Measurements from ENCODE around the gene GABBR2. TPM values are rescaled to one million over a fixed set of nuclear protein-coding genes. Genes with fewer than 3 reads are reported as not detected.
"Not testable (repeated sequence)": the region's sequence is repeated elsewhere in the genome, so short reads cannot be mapped to it uniquely, and the experiment has no call there.

The GABBR2 gene
- total RNA-seq, 4 donors from 2014 or later, result 0.17 to 0.26 TPM; not detected in 2

DNA sequence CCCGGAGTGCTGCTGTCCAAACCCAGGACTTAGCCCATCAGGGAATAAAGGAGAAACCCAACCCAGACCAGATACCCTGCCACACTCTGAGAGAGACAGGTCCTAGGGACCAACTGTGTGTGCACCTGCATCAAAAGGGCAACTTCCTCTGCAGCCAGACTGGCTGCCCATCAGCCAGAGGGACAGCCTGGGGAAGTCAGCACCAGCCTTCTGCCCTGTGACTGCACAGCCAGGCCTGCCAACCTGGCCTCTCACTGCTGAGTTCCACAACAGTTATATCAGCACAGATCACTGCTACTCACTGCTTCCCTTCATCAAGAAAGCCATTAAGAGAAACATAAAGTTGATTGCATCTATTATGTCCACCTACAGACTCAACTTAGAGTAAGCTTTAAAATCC, 18.0 kb downstream of the GABBR2 start:
- Histone ChIP-seq H3K9me3 (no peaks in the 10 kb centered on the region), H3K4me3 (no peak overlapping the region), H3K27me3 (peaks cover 0 to 16% (median 0%) of the 10 kb centered on the region in 4 donors), H3K36me3 (no peaks in the 10 kb centered on the region), H3K27ac (replicated peaks in 1 of 4) (no peak overlapping the region), H3K4me1 (no peaks in the 10 kb centered on the region)
- TF ChIP-seq POLR2A (IDR thresholded peaks at IDR 0.05; ENCODE audit: low read depth) (no peak), EP300 (IDR thresholded peaks at IDR 0.05) (no peak), CTCF (IDR thresholded peaks at IDR 0.05) (no peak), POLR2AphosphoS5 (IDR thresholded peaks at IDR 0.05) (no peak)
- intact Hi-C loops (cut with DNase I), result no loop called here
- no peak for DNase-seq (ENCODE audit: extremely low spot score)
- WGBS, result 75% methylated on average over 1 of the region's 1 CpG

- no peak for DNase-seq (ENCODE audit: extremely low spot score)
These were observed 19.8 kb downstream of the GABBR2 start for GRCh38 chr9:98688710-98689495.

GRCh38 chr9:98687911-98688310, 20.8 kb downstream of the GABBR2 start:
- H3K9me3 ChIP-seq, result no peaks in the 10 kb centered on the region
- no peak for TF ChIP-seq POLR2AphosphoS5 (IDR thresholded peaks at IDR 0.05)
- no peak for TF ChIP-seq POLR2A (IDR thresholded peaks at IDR 0.05; ENCODE audit: low read depth)
- no peak for TF ChIP-seq CTCF (IDR thresholded peaks at IDR 0.05)
- TF ChIP-seq EP300 (IDR thresholded peaks at IDR 0.05), result no peak
- no peaks in the 10 kb centered on the region for H3K36me3 ChIP-seq
- intact Hi-C loops (cut with DNase I), result no loop called here
- H3K4me1 ChIP-seq, result no peaks in the 10 kb centered on the region
- 100% methylated on average over 1 of the region's 1 CpG for WGBS
- no peak overlapping the region for H3K4me3 ChIP-seq
- no peaks in the 10 kb centered on the region for H3K27me3 ChIP-seq
- DNase-seq (ENCODE audit: extremely low spot score), result no peak
- no peak overlapping the region for H3K27ac ChIP-seq (replicated peaks in 1 of 4)

More at GRCh38 chr9:98688710-98689495, 19.8 kb downstream of the GABBR2 start:
- peaks cover 0 to 5% (median 0%) of the 10 kb centered on the region in 4 donors for H3K27me3 ChIP-seq
- H3K4me1 ChIP-seq, result no peaks in the 10 kb centered on the region
- no peak overlapping the region for H3K27ac ChIP-seq (replicated peaks in 1 of 4)
- intact Hi-C loops (cut with DNase I), result no loop called here
- TF ChIP-seq POLR2A (IDR thresholded peaks at IDR 0.05; ENCODE audit: low read depth), result no peak
- TF ChIP-seq EP300 (IDR thresholded peaks at IDR 0.05), result no peak
- no peaks in the 10 kb centered on the region for H3K36me3 ChIP-seq
- no peak overlapping the region for H3K4me3 ChIP-seq
- WGBS, result 89% methylated on average over 7 of the region's 7 CpGs
- H3K9me3 ChIP-seq, result no peaks in the 10 kb centered on the region

DNA sequence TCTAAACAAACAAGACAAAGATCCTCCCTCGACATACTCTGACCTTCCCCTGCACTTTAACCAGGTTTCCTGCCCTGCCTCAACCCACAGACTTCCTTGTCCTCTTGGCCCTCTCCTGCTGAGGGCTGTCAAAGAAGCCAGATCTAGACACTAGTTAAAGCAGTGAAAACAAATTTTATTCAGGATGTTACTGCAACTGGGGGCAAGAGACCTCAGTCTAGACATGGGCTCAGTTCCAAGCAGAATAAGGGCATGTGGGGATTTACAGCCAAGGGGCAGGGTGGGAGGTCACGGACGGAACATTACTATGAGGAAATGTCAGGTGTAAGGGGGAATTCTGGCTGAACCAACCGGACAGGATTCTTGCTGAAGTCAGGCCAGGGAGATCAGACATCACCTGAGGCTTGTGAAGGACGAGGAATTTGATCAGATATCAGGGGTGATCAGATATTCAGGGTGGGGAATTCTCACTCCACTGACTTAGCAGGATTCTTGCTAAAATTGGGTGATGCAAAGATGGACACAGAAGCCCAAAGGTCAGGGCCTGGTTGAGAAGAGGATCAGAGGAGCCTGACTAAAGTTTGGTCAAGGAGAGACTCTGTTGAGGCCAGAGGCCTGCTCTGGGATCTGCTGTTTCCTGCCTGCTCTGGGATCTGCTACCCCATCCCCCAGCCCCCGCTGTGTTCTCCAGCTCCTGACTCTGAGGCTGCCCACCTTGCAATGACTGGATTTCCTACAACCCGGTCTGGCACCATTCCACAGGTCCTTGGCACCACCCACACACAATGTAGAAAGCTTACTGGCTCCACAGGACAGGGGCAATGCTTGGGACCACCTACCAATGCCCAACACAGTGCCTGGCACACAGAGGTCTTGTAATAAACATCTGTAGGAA, 21.5 kb downstream of the GABBR2 start:
- Histone ChIP-seq H3K4me3 (no peak overlapping the region), H3K9me3 (no peaks in the 10 kb centered on the region), H3K36me3 (no peaks in the 10 kb centered on the region), H3K27me3 (no peaks in the 10 kb centered on the region), H3K4me1 (no peaks in the 10 kb centered on the region), H3K27ac (replicated peaks in 1 of 4) (no peak overlapping the region)
- TF ChIP-seq POLR2A (IDR thresholded peaks at IDR 0.05; ENCODE audit: low read depth), result no peak
- no peak for TF ChIP-seq CTCF (IDR thresholded peaks at IDR 0.05)
- TF ChIP-seq EP300 (IDR thresholded peaks at IDR 0.05), result no peak
- TF ChIP-seq POLR2AphosphoS5 (IDR thresholded peaks at IDR 0.05), result no peak
- intact Hi-C loops (cut with DNase I), result no loop called here
- WGBS, result 67% methylated on average over 6 of the region's 7 CpGs
- DNase-seq (ENCODE audit: extremely low spot score), result no peak

- H3K27me3 ChIP-seq; DNase-seq (ENCODE audit: extremely low spot score); H3K27ac ChIP-seq (replicated peaks in 1 of 4); H3K9me3 ChIP-seq; H3K4me3 ChIP-seq; intact Hi-C loops (cut with DNase I); H3K36me3 ChIP-seq; H3K4me1 ChIP-seq: not testable (repeated sequence)
- WGBS, result 90% methylated on average over 2 of the region's 2 CpGs
These were observed 23.9 kb downstream of the GABBR2 start for GRCh38 chr9:98684816-98685215.
